ENCODE measurements around the gene ADGB.

DNA sequence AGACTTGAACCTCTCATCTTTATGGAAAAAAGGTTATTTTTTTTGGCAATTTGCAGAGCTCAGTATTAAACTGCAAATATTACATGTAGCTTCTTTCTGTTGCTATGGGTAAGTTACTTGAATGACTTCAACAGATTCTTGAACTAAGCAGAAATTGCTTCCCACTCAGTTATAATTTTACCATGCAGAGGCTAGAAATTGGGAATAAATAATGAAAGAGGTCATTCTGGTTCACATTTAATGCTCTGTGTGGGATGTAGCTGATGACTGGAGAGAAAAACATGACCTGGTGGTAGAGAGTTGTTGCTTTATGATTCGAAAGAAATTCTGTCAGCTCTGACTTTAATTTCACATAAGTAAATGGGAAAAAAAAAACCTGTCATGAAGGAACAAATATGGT, 16.8 kb upstream of the ADGB start:
- no peak for TF ChIP-seq SPI1 (IDR thresholded peaks at IDR 0.05; ENCODE audit: low read depth, low read length)
- TF ChIP-seq POLR2A (IDR thresholded peaks at IDR 0.05; ENCODE audit: low read depth, low read length) = no peak
- no peak for TF ChIP-seq POLR2AphosphoS5 (IDR thresholded peaks at IDR 0.05; ENCODE audit: low read depth, low read length)
- TF ChIP-seq PAX5 (IDR thresholded peaks at IDR 0.05; ENCODE audit: insufficient read depth, low read length, severe bottlenecking) = no peak
- no peak for TF ChIP-seq TAF1 (IDR thresholded peaks at IDR 0.05; ENCODE audit: low read depth, low read length)

All from GM12891 (cell line).